HepG2 (cell line): Measurements from ENCODE around the gene SIRT6. TPM values are rescaled to one million over a fixed set of nuclear protein-coding genes. Genes with fewer than 3 reads are reported as not detected.
A peak's percentile ranks its signal among the peaks of the same experiment; 100 is the strongest.

Experiments
- CEBPB ChIP-seq: IDR thresholded peaks from 2 replicates; pipeline ENCODE4 v1.6.1; 2011; ENCODE audit warnings: low read depth, low read length, improper control_type of control experiment, borderline replicate concordance
- FOXK2 ChIP-seq: fragments of 450-650 bp; IDR thresholded peaks from 2 replicates; pipeline ENCODE4 v1.6.1; 2016
- GTF2F1 ChIP-seq: fragments of 150-350 bp; IDR thresholded peaks from 2 replicates; pipeline ENCODE4 v1.6.1; 2014; ENCODE audit warnings: low read length
- IKZF1 ChIP-seq: fragments of 450-650 bp; IDR thresholded peaks from 2 replicates; pipeline ENCODE4 v1.7.1; 2016
- MEF2D ChIP-seq: sonication (generic); formaldehyde crosslinking; IDR thresholded peaks from 2 replicates; pipeline ENCODE4 v1.5.1; 2020; ENCODE audit warnings: mild to moderate bottlenecking, missing genetic modification reagents
- NFYB ChIP-seq: sonication (generic); formaldehyde crosslinking; IDR thresholded peaks from 2 replicates; pipeline ENCODE4 v1.4.0; 2020; ENCODE audit warnings: missing genetic modification reagents
- SALL1 ChIP-seq: sonication (generic); formaldehyde crosslinking; IDR thresholded peaks from 2 replicates; pipeline ENCODE4 v1.8.0; 2022; ENCODE audit warnings: mild to moderate bottlenecking, missing genetic modification reagents
- SMAD9 ChIP-seq: sonication (generic); formaldehyde crosslinking; IDR thresholded peaks from 2 replicates; pipeline ENCODE4 v1.5.1; 2020; ENCODE audit warnings: mild to moderate bottlenecking, missing genetic modification reagents
- SNAI1 ChIP-seq: sonication (generic); formaldehyde crosslinking; IDR thresholded peaks from 2 replicates; pipeline ENCODE4 v1.5.0; 2020; ENCODE audit warnings: mild to moderate bottlenecking, missing genetic modification reagents, borderline replicate concordance
- THYN1 ChIP-seq: sonication (generic); formaldehyde crosslinking; IDR thresholded peaks from 2 replicates; pipeline ENCODE4 v1.8.1; 2023; ENCODE audit warnings: low read depth, mild to moderate bottlenecking, moderate library complexity, missing genetic modification reagents, borderline replicate concordance
- ZMYM3 ChIP-seq: sonication (generic); formaldehyde crosslinking; IDR thresholded peaks from 2 replicates; pipeline ENCODE4 v1.5.1; 2020; ENCODE audit warnings: mild to moderate bottlenecking, missing genetic modification reagents
- ZNF205 ChIP-seq: IDR thresholded peaks from 2 replicates; pipeline ENCODE4 v1.6.1; 2018; ENCODE audit warnings: missing biosample characterization, missing genetic modification reagents
- ZNF607 ChIP-seq: sonication (generic); formaldehyde crosslinking; IDR thresholded peaks from 2 replicates; pipeline ENCODE4 v1.5.1; 2020; ENCODE audit warnings: missing genetic modification reagents, mild to moderate bottlenecking, borderline replicate concordance
- ZNF839 ChIP-seq: sonication (generic); formaldehyde crosslinking; IDR thresholded peaks from 2 replicates; pipeline ENCODE4 v1.4.0; 2020; ENCODE audit warnings: missing genetic modification reagents, mild to moderate bottlenecking, borderline replicate concordance
- ZSCAN22 ChIP-seq: sonication (generic); formaldehyde crosslinking; IDR thresholded peaks from 2 replicates; pipeline ENCODE4 v1.4.0; 2020; ENCODE audit warnings: mild to moderate bottlenecking, missing genetic modification reagents
- polyA plus RNA-seq, 8 experiments: library from polyadenylated mRNA; depleted of rRNA in 3 of 8; stranded (reverse) in 7 of 8; unstranded in 1 of 8; fragments of >200 nt; fragmentation: Illumina TruSeq in 4 of 8; extraction: Trizol in 4 of 8; gene quantifications; 2 replicates each; pipeline versions ENCODE4 v1.2.1 to v1.2.3, GENCODE V29; 2011 to 2016; ENCODE audit warnings: low read depth in 4 of 8, missing spikeins in 1 of 8, mixed read lengths in 1 of 8; ENCODE audit not compliant: insufficient read depth in 1 of 8
- total RNA-seq, 5 experiments: library from RNA; depleted of rRNA; stranded (reverse); fragments of >200 nt; fragmentation: Illumina TruSeq; extraction: Trizol; gene quantifications; 2 replicates each; pipeline ENCODE4 v1.2.3, GENCODE V29; 2016; ENCODE audit warnings: low read depth in 1 of 5
- TF ChIP-seq, protein P1 (sequence below): sonication (generic); formaldehyde crosslinking; conservative IDR thresholded peaks from 2 replicates; pipeline ENCODE4 v1.4.0; 2020; ENCODE audit warnings: mild to moderate bottlenecking, missing genetic modification reagents, moderate library complexity
- TF ChIP-seq, protein P2 (sequence below): sonication (generic); formaldehyde crosslinking; IDR thresholded peaks from 2 replicates; pipeline ENCODE4 v1.8.0; 2022; ENCODE audit warnings: mild to moderate bottlenecking, missing genetic modification reagents, moderate library complexity
- TF ChIP-seq, protein P3 (sequence below): sonication (generic); formaldehyde crosslinking; IDR thresholded peaks from 2 replicates; pipeline ENCODE4 v1.4.0; 2020; ENCODE audit warnings: missing genetic modification reagents
- TF ChIP-seq, protein P4 (sequence below): sonication (generic); formaldehyde crosslinking; IDR thresholded peaks from 2 replicates; pipeline ENCODE4 v1.5.1; 2020; ENCODE audit warnings: missing genetic modification reagents, mild to moderate bottlenecking, borderline replicate concordance
- TF ChIP-seq, protein P5 (sequence below): IDR thresholded peaks from 2 replicates; pipeline ENCODE4 v1.6.1; 2012; ENCODE audit warnings: low read depth, low read length, improper control_type of control experiment

The SIRT6 gene
- total and polyA plus RNA-seq, 2 of the 13 experiments (the other 11 are each of a cell fraction or from before 2014, with no cell fraction given) = 11.0 to 18.4 TPM

DNA sequence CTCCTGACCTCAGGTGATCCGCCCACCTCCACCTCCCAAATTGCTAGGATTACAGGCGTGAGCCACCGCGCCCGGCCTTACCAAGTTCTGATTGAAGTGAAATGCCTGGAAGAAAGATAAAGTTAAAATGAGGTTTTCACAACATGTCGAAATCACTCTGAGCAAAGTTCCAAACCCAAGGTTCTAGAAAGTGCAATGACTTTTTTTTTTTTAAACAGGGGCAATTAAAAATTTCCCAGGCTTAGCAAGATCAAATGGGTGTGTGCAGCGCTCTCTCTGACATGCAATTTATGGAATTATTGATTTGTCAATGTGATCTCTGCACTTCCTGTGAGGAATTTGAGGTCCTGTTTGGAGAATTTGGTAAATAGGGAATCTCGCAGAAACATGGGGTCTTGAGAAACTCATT, 45.7 kb downstream of the SIRT6 start (continued):
- TF ChIP-seq, protein P1, sequence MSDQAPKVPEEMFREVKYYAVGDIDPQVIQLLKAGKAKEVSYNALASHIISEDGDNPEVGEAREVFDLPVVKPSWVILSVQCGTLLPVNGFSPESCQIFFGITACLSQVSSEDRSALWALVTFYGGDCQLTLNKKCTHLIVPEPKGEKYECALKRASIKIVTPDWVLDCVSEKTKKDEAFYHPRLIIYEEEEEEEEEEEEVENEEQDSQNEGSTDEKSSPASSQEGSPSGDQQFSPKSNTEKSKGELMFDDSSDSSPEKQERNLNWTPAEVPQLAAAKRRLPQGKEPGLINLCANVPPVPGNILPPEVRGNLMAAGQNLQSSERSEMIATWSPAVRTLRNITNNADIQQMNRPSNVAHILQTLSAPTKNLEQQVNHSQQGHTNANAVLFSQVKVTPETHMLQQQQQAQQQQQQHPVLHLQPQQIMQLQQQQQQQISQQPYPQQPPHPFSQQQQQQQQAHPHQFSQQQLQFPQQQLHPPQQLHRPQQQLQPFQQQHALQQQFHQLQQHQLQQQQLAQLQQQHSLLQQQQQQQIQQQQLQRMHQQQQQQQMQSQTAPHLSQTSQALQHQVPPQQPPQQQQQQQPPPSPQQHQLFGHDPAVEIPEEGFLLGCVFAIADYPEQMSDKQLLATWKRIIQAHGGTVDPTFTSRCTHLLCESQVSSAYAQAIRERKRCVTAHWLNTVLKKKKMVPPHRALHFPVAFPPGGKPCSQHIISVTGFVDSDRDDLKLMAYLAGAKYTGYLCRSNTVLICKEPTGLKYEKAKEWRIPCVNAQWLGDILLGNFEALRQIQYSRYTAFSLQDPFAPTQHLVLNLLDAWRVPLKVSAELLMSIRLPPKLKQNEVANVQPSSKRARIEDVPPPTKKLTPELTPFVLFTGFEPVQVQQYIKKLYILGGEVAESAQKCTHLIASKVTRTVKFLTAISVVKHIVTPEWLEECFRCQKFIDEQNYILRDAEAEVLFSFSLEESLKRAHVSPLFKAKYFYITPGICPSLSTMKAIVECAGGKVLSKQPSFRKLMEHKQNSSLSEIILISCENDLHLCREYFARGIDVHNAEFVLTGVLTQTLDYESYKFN (CRISPR knock-in tag) = peak; percentile 72
- no peak for TF ChIP-seq NFYB (CRISPR knock-in tag)
- TF ChIP-seq THYN1 (CRISPR knock-in tag) = no peak
- TF ChIP-seq CEBPB = peak; percentile 47; the same call in 1 of the 2 replicates
- no peak for TF ChIP-seq ZNF839 (CRISPR knock-in tag)
- no peak for TF ChIP-seq MEF2D (CRISPR knock-in tag)
- TF ChIP-seq, protein P2, sequence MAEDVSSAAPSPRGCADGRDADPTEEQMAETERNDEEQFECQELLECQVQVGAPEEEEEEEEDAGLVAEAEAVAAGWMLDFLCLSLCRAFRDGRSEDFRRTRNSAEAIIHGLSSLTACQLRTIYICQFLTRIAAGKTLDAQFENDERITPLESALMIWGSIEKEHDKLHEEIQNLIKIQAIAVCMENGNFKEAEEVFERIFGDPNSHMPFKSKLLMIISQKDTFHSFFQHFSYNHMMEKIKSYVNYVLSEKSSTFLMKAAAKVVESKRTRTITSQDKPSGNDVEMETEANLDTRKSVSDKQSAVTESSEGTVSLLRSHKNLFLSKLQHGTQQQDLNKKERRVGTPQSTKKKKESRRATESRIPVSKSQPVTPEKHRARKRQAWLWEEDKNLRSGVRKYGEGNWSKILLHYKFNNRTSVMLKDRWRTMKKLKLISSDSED = no peak
- TF ChIP-seq SMAD9 (CRISPR knock-in tag) = no peak
- no peak for TF ChIP-seq GTF2F1
- TF ChIP-seq ZNF607 (CRISPR knock-in tag) = no peak
- peak; percentile 37; the same call in 1 of the 2 replicates for TF ChIP-seq SALL1 (CRISPR knock-in tag)
- TF ChIP-seq ZNF205 = no peak
- TF ChIP-seq, protein P3, sequence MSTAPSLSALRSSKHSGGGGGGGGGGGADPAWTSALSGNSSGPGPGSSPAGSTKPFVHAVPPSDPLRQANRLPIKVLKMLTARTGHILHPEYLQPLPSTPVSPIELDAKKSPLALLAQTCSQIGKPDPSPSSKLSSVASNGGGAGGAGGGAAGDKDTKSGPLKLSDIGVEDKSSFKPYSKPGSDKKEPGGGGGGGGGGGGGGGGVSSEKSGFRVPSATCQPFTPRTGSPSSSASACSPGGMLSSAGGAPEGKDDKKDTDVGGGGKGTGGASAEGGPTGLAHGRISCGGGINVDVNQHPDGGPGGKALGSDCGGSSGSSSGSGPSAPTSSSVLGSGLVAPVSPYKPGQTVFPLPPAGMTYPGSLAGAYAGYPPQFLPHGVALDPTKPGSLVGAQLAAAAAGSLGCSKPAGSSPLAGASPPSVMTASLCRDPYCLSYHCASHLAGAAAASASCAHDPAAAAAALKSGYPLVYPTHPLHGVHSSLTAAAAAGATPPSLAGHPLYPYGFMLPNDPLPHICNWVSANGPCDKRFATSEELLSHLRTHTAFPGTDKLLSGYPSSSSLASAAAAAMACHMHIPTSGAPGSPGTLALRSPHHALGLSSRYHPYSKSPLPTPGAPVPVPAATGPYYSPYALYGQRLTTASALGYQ = no peak
- TF ChIP-seq, protein P4, sequence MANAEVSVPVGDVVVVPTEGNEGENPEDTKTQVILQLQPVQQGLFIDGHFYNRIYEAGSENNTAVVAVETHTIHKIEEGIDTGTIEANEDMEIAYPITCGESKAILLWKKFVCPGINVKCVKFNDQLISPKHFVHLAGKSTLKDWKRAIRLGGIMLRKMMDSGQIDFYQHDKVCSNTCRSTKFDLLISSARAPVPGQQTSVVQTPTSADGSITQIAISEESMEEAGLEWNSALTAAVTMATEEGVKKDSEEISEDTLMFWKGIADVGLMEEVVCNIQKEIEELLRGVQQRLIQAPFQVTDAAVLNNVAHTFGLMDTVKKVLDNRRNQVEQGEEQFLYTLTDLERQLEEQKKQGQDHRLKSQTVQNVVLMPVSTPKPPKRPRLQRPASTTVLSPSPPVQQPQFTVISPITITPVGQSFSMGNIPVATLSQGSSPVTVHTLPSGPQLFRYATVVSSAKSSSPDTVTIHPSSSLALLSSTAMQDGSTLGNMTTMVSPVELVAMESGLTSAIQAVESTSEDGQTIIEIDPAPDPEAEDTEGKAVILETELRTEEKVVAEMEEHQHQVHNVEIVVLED (CRISPR knock-in tag) = no peak
- TF ChIP-seq ZMYM3 (CRISPR knock-in tag) = peak; percentile 13; the same call in 1 of the 2 replicates
- TF ChIP-seq ZSCAN22 (CRISPR knock-in tag) = no peak
- TF ChIP-seq, protein P5, sequence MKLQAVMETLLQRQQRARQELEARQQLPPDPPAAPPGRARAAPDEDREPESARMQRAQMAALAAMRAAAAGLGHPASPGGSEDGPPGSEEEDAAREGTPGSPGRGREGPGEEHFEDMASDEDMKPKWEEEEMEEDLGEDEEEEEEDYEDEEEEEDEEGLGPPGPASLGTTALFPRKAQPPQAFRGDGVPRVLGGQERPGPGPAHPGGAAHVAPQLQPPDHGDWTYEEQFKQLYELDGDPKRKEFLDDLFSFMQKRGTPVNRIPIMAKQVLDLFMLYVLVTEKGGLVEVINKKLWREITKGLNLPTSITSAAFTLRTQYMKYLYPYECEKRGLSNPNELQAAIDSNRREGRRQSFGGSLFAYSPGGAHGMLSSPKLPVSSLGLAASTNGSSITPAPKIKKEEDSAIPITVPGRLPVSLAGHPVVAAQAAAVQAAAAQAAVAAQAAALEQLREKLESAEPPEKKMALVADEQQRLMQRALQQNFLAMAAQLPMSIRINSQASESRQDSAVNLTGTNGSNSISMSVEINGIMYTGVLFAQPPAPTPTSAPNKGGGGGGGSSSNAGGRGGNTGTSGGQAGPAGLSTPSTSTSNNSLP = peak; percentile 75; the same call in 1 of the 2 replicates
- TF ChIP-seq IKZF1 = no peak
- no peak for TF ChIP-seq SNAI1 (CRISPR knock-in tag)
- TF ChIP-seq FOXK2 = 0 out of 2 replicates have a peak, but pooled peaks have one; percentile 15
